HG03066 (cell line): ENCODE results near the gene R3HDM2.
"Not testable (repeated sequence)": the region's sequence is repeated elsewhere in the genome, so short reads cannot be mapped to it uniquely, and the experiment has no call there.

ENCODE experiments used
- ATAC-seq: cut with Tn5 transposase; IDR thresholded peaks from one replicate; pipeline ENCODE4 v1.9.1; 2021; ENCODE audit warnings: low read depth; ENCODE audit not compliant: unreplicated experiment

R3HDM2 gene

DNA sequence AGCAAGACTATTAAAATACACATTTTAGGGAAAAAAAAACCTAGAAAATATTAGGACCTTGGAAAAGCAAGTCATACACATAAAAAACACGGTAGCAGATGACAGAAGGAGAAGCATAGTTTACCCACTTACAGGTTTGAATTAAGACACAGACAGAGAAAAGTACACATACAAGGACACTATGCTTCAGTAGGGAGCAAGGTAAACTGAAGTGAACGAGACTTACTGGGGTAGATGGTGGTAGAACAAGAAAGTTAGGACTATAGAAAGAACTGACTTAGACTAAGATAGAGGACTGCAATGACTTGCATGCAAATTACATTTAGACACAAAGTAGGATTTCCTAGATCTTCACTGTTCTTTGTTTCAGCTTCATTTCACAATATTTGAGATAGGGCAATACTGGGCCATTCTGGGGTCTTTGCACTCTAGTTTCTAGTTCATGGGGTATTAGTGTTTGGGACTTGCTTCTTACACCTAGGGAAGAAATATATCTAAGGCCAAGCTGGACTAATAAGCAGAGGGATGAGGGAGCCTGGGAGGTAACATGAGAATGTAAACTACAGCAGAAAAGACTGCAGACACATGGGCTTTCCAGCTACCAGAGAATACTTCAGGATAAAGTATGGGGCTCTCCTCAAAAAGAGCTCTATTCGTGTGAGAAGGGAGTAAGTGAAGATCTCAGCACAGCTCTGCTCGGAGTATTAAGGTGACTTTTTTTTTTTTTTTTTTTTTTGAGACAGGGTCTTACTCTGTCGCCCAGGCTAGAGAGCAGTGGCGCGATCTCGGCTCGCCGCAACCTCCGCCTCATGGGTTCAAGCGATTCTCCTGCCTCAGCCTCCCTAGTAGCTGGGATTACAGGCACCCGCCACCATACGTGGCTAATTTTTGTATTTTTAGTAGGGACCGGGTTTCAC lies 152.1 kb downstream of the R3HDM2 start:
- ATAC-seq: no peak

DNA sequence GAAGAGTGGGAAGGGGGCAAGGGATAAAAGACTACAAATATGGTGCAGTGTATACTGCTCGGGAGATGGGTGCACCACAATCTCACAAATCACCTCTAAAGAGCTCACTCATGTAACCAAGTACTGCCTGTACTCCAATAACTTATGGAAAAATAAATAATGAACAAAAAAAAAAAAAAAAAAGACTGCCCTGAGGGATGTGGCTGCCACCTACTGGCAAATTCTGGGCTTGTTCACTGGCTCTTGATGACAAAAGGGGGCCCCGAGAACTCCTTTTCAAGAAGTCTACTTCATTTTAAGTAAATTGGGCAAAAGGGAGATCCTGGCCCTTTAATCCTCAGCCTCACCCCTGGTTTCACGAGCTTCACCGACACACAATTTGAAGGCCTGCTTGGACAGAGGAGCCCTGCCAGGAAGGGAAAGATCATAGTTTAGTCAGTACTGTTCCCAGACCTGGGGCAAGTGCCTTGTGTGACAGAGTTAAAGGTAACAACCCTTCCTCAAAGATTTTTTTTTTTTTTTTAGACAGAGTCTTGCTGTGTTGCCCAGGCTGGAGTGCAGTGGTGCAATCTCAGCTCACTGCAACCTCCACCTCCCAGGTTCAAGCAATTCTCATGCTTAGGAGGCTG lies 153.8 kb downstream of the R3HDM2 start:
- no peak for ATAC-seq

DNA sequence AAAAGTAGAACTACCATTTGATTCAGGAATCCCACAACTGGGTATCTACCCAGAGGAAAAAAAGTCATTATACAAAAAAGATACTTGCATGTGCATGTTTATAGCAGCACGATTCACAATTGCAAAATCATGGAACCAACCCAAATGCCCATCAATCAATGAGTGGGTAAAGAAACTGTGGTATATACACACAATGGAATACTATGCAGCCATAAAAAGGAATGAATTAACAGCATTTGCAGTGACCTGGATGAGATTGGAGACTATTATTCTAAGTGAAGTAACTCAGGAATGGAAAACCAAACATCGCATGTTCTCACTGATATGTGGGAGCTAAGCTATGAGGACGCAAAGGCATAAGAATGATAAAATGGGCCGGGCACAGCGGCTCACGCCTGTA lies 154.6 kb downstream of the R3HDM2 start:
- ATAC-seq: not testable (repeated sequence)

DNA sequence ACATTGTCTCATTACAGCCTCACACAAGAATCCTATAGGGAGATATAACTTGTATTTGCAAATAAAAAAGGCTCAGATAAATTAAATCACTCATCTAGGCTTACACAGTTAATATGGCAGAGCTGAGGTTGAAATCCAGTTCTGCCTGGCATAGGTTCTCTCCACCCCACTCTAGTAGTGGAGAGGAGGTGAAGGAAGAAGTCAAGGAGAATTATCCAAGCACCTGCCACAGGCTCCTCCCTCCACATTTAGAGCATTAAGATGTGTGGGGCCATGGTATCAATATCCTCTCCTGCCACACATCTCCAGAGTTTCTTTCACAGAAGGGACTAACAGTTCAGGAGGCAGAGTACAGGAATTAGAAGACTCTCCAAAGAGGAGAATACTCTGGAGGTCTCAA lies 157.3 kb downstream of the R3HDM2 start:
- ATAC-seq: no peak

DNA sequence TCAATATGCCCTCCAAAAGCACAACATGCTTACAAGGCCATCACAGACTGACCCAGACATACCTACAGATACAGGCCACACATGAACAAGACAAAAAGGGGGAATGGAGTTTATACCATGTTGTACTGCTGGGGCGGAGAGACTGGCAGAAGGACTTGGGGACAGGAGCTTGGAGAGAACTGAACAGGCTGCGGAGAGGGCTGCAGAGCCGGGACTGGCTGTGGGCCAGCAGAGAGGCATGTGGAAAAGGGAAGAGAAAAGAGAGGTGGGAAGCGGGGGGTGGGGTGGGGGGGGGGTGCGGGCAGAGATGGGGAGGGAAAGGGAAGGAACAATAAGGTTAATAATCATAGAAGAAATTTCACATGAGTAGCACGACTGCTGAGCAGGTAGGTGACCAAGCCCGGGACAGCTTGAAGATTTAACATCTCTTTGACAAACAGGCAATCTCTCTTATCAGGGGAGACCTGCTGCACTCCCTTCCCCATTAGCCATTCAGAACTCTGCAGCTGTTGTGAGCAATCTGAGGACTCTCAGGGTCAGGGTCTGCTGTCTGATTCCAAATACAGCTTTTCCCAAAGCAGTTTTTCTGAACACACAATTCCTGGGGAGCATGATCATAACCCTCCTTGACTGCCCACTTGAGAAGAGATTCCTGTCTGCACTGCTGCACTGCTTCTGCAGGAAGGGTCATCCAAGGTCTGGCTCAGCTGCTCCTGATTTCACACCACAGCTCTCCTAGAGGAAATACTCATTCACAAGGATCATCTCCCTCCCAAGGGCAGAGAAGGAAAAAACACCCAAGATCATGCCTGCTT lies 158.3 kb downstream of the R3HDM2 start:
- ATAC-seq: no peak

DNA sequence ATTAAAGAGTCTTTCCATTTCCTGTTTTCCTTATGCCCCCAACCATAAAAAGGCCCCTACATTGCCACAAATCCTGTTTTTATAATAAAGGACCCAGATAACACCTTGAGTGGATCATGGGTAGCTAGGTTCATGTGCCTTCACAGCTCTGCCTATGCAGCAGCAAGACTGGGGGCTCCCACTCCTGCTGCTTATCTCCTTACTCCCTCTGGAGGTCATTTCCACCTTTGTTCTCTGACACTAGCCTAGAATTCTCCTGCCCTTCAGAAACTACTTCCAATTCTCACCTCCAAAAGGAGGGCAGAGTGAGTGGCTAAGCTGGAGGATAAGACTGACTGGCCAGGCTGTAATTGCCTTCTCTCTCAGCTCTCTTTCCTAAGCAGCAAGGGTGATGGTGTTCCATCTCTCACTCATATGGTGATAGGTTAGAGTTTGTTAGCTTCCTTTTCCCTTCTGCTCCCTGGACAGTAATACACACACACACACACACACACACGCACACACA lies 159.8 kb downstream of the R3HDM2 start:
- ATAC-seq: no peak

DNA sequence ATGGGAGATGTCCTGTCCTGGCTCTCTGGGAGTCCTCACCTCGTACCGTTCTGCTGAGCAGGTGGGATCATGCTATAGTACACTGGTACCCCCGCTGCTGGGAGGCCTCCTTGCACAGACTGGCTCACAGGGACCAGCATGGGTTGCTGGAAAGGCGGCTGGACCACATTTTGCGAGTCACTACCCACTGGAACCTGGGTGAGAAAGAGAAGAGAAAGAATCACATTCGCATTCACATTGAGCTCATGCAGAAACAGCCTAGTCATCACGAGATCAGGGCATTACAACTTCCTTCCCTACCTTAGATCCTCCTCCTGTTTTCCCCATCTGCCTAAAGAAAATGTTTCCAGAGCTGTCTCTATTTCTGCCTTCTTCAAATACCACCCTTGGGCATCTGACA lies 162.6 kb downstream of the R3HDM2 start:
- no peak for ATAC-seq

DNA sequence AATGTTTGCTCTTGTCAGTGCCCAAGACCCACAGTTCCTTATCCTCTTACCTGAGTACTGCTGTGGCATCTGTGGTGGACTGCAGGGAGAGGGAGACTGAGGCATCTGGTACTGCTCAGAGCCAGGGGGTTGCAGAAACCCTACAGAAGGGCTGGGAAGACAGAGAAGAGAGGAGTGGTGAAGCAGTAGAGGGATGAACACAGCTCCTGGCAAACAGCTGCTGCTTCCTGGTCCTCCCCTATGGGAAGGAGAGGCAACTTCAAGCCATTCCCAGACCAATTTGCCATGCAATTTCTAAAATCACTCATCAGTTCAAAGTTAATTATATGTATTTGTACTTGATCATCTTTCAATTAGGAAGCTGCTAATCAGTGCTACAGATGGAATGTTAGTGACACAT lies 164.2 kb downstream of the R3HDM2 start:
- no peak for ATAC-seq

DNA sequence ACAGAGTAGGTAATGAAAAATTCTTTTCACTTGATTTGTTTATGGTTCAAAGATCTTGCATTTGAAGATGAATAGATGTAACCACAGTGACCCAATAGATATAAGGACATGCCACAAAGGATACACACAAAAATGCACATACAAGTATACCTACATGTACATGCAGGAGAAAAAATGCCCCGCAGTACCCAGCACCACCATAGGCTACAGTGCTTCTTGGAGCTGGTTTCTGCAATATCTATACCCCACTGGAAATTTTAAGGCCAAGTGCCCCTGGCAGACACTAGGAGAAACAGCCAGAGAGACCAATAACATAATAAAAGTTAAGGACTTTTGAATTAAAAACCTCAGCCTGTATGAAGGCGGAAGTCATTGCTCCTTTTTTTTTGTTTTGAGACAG lies 167.7 kb downstream of the R3HDM2 start:
- ATAC-seq: no peak

DNA sequence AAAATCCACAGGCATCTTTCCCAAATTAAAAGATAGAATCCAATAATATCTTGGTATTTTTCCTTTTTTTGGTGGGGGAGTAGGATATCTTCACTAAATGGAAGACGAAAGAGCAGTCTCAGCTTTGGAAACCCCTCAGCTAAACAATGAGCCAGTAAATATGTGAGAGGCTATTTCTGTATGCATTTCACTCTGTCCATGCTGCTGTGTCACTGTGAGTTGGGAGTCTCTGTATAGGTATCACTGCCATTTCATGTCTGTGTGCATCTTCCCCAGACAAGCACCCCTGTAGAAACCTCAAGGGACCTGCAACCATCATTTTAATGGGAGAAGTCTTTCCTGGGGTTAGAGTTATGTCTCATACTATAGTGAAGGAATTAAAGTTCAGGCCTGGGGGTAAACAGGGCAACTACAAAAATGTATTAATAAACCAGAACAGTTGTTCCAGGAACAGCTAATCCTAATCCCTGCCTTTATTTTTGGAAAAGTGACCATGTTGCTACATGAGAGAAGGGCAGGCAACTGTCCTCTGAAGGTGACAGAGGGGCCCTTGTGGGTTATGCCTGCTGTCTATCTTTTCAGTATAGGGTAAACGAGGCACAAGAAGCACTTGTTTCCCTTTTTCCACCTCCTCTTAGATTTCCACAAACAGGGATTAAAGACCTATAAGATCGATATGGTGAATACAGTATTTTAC lies 168.6 kb downstream of the R3HDM2 start:
- no peak for ATAC-seq

DNA sequence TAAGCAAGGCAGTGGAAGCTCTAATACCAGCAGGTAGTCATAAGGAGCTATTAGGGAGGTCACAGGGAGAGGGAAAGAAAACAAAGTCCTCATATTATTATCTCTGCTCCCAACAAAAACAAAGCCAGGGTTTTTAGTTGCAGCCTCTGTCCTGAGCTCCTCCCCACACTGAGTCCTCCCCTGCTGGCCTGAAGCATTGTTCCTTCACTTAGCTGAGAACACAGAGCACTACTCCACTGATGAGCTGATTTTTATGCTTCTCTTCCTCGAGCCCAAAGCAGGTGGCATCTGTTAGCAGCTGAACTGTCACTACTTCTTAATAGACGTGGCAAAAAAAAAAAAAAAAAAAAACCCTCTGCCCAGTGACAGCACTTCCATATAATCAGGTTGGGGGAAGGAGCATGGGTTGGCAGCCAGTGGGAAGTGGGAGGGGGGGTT lies 169.4 kb downstream of the R3HDM2 start:
- no peak for ATAC-seq

DNA sequence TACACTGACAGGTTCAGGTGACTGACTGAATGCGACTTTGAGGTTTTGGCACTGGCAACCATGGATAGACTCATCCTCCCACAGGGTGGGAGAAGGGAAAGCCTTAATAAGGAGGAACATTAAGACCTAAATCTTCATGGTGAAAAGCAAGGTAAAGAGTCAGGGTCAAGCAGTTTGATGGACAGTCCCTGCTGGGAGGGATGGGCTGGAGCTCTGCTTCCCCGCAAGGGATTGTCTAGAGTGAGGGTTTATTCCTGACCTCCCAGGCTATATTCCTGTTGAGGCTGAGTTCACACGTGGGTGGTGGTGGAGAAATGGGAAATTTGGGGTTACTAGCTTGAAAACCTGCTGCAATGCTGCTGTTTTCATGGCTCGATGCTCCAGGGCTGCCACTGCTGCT lies 170.5 kb downstream of the R3HDM2 start:
- ATAC-seq: no peak

DNA sequence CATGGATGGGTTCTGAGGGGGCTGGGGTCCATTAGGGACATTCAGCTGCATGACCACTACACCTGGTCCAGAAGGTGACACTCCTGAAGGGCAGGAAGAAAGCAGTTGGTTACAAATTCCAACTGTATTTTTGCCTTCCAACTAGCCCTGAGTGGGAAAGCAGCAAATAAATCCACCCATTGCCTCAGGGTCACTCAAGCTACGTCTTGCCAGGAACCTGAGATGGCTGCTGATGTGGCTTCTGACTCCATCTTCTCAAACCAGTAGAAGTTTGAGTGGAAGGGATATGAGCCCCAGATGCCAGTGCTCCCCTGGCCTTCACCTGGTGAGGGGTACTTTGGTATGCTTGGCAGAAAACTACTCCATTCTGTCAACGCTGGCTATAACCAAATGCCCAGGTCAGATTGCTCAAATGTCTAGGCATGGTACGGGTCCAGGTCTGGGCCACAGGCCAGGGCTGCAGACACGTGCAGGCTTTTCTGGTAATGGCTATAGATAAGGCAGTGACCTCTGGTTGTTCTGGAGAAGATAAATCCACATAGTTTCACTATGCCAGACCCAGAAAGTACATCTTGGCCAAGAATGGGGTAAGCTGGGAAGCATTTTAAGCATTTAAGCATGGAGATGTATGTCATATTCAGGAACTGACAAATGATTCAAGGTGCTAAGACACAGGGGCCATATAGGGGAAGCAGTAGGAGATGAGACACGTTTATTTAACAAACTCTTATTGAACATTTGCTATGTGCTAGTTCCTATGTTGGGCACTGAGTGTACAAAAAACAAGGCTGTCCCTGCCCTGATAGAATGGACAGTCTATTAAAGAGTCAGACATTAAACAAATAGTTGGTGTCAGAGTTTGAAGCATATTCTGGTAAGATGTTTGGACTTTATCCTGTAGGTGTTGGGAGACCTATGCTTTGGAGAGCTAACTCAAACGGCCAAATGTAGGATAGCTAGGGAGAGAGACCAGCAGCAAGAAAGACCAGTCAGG lies 171.6 kb downstream of the R3HDM2 start:
- no peak for ATAC-seq

DNA sequence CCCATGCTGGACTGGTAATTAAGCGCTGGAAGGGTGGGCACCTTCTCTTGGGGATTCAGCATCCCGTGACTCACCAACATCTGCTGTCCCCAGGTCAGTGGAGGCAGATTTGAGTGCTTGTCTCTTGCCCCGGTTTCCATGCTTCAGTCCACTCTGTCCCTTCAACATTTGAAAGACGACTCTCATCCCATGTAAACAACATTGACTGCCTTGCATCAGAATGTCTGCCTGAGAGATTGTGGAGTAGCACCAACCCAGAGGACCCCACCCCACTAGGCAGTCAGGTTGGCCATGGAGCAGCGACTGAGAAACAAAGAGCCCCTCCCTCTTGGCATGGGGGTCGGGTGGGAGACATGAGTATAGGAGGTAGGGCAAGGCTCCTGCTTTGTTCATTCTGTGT lies 174.9 kb downstream of the R3HDM2 start:
- no peak for ATAC-seq

DNA sequence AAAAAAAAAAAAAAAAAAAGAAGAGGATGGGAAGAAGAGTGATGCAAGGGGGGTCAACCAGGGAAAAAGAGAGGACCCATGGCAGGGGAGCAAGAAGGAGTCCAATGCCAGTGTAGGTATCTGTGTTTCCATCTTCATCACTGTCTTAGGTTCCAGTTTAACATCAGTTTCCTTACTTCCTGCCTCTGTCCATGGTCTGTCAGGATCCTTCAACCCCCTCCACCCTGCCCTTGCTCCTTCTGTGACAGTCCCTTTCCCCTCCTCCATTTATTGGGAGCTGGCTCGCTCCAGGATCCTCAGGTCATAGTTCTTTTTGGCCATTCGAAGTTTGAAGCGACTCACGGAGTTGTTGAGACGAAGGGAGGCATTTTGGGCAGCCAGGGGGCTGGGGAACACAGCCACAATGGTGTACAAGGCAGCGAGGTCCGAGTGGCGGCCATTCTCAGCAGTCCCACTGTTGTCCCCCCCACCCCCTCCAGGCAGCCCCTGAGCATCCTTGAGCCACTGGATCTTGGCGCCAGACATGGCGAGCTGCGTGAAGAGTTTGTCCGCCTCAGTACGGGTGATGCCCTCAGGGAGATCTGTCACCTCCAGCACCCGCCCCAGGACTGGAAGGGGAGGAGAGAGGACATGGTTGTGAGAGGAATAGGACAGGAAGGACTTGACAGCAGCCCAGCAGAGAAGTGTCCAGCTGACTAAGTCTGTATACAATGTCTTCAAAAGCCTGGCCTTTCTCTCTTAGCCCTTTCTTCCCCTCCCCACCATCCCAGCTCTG lies 176.2 kb downstream of the R3HDM2 start:
- no peak for ATAC-seq

DNA sequence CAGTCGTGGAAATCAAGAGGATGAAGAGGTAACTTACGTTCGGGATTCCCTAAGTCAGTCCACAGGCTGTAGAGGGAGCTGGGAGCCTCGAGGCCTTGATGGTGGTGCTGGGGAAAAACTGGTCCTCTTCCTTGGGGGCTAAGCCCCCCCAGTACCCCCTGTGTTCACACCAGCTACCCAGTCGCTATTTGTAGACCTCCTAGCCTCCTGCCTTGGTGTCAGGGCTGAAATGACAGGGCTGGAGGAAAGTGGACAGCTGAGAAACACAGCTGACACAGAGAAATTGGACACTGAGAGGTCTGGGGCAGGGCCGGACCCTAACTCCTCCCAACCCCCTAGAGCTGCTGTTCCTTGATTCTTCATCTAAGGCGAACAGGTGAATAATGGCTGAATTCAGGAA lies 179.9 kb downstream of the R3HDM2 start, which contains the start of gene STAC3:
Gene STAC3, minus strand, starts transcription at position 232 of the 400 bp plus-strand sequence. CDS start 1,551 bp downstream, outside the sequence.
- no peak for ATAC-seq

DNA sequence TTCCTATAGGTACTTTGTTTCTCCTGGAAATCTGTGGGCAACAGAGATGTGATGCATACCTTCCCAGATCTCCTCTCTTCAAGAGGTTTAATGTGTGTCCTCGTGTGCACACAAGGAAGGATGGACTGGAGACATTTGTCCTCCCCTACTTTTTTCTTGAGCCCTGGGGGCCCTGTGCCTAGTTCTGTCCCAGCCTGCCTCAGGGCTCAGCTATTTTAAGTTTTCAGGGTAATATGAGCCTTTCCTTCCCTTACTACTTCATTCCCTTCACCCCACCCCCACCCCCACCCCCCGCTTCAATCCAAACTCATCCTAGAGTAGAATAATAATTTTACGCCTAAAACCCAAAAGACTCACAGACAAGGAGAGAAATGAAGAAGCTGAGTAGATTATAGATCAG lies 180.3 kb downstream of the R3HDM2 start:
- ATAC-seq: no peak
